AG20443 (cell line): Measurements from ENCODE around the gene ASB13.

Source experiments
- DNase-seq: peaks from one replicate; pipeline ENCODE4 v3.0.0; 2012; ENCODE audit warnings: low spot score, mixed read lengths

Gene ASB13, protein sequence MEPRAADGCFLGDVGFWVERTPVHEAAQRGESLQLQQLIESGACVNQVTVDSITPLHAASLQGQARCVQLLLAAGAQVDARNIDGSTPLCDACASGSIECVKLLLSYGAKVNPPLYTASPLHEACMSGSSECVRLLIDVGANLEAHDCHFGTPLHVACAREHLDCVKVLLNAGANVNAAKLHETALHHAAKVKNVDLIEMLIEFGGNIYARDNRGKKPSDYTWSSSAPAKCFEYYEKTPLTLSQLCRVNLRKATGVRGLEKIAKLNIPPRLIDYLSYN

DNA sequence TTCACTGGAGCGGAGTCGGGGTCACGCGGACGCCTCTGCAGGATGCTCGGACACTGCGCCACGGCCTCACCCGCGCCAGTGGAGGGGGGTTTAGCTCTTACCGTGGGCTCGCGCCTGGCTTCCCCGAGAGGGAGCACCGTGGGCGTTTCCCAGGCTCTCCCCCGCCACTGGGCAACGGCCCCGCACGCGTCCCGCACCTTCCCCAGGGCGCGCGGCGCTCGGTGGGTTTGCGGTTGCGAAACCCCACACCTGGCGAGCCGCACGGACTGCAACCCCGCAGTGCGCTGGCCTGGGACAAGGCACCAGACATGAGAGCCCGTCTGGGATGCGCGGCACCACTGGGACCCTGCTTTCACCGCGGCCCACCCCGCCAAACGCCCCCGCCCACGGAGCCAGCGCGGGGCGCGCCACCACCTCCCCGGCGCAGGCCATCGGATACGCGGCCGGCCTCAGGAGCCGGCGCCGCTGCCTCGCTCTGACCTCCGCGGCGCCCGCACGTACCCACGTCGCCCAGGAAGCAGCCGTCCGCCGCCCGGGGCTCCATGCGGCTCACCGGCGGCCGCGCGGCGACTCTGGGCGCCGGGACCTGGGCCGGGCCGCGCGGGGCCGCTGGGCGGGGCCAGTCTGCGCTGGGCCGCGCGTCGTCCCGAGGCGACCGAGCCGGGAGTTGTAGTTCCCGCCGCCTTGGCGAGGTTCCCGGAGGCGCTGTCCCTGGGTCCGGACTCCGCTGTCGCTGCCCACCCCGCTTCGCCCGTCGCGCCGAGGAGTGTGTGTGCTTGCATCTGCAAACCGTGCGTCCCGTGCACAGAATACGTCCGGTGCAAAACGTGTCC, at the start of gene ASB13:
Gene ASB13, minus strand, starts transcription at position 588 of the 833 bp plus-strand sequence. Its CDS starts 44 bp downstream, at position 544.
- DNase-seq = peak; percentile 92

DNA sequence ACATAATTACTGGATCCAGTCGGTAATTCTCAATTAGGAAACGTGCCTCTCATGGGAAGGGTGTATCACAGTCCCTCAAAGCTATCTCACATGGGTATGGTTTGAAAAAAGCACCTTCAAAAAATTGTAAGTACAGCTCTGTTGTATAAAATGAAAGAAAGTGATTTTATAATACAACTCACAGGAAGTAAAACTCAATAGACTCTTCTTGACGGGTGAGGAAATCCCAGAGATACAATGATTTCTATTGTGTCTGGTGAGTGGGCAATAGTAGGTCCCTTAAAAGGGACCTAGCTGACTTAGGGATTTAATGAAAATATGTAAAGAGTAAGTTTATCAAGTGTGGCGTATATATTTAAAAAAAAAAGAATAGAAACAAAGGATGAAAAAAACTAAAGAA, 45.2 kb upstream of the ASB13 start:
- no peak for DNase-seq

DNA sequence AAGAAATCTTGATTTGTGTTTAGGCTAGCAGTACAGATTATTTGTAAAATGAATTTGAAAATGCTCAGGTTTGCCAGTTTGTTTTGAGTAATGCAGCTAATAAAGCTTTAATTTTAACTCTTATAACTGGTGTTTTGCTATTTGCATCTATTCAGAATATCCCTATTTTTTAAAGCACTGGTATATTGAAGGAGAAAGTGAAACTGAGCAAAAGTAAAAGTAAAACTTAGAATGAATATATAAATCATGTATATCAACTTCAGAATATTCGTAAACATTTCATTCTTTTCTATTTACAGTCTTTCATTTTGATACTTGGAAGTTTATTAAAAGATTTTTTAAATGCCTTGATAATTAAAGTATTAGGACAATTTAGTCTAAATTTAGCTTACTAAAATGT, 44.5 kb upstream of the ASB13 start:
- no peak for DNase-seq

DNA sequence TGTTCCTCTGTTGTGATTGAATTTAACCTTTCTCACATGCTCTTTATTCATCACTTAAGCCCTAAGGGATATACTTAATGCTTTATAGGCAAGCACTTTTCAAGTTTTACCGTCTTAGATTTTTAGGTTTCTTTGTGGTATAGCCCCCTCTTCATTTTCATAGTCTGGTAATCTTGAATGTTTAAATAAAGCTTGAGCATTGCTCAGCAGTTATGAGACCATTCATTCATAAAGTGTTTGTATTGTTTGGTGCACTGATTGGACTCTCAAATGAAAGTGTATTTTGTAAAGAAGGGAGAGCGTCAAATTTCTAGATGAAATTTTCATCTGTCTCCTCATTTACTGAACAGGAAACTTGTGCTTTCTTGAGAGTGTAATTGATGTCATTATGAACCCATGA, 43.5 kb upstream of the ASB13 start:
- DNase-seq = no peak

DNA sequence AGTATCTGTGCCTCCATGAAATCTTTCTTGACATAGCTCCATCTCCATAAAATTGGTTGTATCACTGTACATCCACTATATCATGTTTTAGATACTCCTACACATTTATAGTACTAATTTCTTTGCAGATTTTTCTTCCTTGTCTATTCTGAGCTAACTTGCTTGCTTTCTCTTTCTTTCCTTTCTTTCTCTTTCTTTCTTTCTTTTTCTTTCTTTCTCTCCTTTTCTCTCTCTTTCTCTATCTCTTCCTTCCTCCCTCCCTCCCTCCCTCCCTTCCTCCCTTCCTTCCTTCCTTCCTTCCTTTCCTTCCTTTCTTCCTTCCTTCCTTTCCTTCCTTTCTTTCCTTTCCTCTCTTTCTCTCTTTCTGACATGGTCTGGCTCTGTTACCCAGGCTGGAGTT, 42.0 kb upstream of the ASB13 start:
- DNase-seq = no peak

DNA sequence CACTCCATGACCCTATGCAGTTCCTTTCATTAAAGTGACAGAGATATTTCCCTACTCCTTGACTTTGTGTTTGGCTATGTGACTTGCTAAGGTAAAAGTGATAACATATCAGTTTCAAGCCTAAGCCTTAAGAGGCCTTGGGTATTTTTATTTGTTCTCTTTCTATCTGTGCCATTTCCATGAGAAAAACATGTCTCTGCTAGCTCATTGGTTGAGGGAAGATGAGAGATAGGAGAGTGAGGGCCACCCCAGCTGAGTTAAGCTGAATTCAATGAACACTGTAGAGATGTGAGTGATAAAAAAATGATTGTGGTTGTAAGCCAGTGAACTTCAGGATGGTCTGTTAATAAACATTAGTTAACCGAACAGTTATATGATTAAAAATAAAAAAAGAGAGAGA, 31.7 kb upstream of the ASB13 start:
- DNase-seq = no peak

DNA sequence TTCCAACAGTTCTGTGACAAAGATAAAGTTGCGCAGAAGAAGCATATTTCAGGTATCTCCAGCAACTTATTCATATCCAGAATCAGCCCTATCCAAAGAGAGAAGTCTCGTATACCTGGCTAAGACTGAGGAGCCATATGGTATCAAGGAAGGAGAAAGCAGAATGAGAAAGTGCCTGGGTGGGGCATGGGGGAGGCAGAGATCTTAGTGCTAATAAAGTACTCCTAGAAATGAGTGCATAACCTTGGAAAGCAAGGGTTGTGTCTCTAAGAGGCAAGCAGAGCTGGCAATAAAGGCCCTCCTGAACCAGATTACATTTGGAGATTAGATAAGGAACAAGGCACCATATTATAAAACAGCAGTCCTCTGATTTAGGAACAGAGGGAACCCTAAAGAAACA, 30.9 kb upstream of the ASB13 start:
- DNase-seq = no peak

DNA sequence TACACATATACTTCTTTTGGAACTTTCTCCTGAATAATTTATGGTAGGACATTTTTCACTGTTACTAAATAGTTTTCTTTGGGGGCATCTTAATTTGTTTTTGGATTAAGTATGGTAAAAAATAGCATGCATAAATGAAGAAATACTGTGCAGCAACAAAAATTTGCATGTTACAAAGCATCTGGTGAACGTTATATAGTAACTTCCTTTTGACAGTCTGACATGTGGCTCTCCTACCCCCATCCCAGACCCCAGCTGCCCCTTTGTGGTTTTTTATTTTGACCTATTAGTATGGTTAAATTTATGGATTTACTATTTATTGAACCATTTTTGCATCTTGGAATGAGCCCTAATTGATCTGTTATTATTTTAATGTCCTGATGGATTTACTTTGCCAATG, 28.2 kb upstream of the ASB13 start:
- no peak for DNase-seq

DNA sequence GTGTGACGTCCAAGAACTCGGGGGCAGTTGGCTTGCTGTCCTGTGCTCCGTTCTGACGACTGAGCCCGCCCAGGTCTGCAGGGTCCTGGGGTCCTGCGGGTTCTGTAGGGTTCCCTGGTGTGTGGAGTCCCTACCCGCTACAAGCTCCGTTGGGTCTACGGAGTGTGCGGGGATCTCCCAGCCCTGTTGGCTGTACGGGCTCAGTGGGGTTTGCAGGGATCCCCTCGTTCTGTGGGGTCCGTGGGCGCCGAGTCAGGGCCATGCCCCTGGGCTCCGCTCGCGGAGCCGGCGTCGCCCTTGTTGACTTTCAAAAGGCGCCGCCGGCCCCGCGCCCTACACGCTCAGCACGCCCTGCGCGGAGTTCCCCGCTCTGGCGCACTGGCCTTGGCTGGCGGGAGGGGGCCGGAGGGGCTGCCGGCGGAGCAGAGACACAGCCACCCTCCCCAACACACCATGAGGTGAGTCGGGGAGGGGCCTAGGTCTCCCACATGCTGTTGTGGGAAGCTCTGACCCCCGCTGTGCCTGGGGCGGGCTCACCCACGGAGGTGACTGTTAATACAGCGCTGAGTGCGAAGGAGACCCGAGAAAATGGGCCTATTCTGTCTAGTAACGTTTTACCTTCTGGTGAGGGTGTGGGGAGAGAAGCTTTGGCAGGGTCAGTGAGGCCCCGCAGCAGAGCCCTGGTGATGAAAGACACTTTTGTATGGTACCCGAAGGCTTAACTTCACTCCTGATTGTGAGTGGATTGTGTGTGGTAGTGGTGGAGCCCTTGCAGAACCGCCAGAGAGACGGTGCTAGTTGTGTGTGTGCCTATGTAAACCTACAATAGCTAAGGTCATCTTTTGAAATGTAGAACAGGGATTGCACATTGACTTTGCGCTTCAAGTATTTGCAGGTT, 26.3 kb upstream of the ASB13 start:
- DNase-seq = peak; percentile 52

DNA sequence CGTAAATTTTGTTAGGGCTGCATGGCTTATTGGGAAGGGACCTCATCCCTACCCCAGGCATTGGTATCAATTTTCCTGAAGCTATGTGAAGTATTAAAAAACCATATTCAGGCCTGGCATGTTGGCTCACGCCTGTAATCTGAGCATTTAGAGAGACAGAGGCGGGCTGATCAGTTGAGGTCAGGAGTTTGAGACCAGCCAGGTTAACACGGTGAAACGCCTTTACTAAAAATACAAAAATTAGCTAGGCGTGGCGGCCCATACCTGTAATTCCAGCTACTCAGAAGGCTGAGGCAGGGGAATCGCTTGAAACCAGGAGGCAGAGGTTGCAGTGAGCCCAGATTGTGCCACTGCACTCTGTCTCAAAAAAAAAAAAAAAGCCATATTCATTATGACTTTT, 25.4 kb upstream of the ASB13 start:
- DNase-seq = no peak

DNA sequence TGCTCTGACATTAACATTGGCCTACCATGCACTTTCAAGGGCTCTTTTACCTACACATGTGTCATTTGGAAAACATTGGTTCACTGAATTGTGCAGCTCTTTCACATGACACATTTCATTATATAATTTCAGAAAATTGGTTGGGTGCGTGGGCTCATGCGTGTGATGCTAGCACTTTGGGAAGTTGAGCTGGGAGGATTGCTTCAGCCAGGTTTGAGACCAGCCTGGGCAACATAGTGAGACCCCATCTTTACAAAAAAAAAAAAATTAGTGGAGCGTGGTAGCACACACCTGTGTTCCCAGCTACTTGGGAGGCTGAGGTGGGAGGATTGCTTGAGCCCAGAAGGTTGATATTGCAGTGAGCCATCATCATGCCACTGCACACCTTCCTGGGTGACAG, 22.2 kb upstream of the ASB13 start:
- no peak for DNase-seq

DNA sequence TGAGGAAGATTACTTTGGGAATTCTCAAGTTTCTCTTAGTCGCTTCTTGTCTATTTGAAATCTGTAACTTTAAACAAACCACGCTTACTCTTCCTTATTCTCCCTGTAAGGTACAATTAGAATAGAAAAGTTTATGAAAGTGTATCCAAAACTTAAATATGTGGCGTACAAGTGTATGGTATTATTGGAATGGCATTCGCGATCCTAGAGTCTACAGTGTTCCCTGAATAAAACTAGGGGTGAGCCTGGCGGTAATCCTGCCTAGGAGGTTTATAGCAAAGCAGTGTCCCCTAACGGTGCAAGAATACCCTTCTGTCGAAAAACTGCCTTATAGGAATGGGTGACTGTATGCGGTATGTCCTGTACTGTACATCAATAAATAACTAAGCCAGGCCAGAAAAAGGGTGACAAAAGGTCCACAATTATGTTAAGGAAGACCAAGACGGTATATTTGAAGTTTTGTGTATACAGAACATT, 19.4 kb upstream of the ASB13 start:
- DNase-seq = no peak

DNA sequence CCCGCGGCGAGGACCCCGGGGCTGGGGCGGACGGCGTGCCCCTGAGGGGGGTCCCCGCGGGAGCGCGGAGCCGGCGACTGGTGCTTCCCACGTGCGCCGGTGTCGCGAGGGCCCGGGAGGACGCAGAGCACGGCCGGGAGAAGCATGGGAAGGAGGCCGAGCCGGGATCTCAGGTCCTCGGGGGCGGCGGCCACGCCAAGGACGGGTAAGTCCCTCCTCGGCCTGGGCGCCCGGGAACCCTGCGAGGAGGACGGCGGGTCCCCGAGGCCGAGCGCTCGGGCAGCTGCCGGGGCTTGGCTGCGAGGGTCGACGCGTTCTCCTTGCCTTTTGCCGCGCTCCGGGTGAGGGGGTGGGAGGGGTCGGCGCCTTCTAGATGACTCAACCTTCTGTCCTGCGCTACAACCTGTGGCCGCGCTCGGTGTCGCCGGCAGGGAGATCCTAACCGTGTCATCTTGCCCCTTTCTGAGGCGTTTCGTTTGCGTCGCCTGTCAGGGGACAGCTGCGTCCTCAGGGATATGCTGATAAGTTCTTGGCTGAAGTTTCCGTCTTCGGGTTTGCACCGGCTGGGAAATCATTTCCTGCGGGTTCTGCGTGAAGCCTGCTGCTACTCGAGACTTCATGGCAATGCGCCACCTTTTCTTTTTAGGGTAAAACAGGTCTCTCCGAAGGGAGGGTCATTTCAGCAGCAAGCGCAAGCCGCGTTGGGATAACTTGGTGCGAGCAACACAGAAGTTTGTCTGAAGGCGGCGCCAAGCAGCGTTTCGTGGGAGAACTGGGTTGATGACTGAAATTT, 18.8 kb upstream of the ASB13 start:
- peak; percentile 66 for DNase-seq

DNA sequence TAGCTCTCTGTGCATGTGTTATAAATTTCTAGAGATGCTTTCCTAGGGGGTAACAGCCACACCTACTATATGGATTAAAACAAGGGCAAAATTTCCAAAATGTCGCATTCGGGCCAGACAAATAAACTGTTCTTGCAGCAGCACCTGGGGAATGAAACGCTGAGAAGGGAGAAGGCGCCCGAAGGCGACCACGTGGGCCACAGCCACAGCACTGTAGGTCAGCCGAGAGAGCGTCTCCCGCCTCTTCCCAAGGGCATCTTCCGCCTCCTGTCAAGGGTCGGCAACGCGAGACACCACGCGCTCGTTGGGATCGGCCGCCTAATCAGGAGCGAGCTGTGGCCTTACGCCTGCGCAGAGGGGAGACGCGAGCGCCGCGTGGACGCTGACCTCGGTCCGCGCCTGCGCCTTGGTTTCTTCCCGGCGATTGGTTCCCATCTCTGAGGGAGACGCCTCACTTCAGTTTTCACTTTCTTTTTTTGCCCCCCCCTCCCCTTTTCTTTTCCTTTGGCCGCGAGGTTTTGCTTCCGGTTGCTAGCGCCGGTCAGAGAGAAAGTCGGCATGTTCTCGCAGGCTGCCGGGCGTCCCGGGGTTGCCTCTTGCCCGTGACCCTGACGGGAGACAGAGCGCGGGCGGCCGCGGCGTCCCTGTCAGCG, 18.0 kb upstream of the ASB13 start, which contains the start of gene TASOR2:
Gene TASOR2, plus strand, starts transcription at position 521 of the 653 bp plus-strand sequence. CDS start 35,805 bp downstream, outside the sequence.
- DNase-seq = peak; percentile 99

DNA sequence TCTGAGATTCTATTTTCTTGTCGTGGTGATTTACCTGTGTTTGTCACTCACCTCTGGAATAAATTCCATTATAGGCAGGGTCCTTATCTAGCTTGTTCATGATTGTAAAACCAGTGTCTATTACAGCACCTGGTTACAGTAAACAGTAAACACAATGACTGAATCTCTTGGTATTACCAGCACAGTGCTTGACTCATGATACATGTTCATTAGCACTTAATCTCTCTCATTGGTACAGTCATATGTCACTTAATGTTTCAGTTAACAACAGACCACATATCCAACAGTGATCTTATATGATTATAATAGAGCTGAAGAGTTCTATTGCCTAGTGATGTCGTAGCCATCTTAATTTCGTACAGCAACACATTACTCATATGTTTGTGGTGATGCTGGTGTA, 16.7 kb upstream of the ASB13 start:
- no peak for DNase-seq

DNA sequence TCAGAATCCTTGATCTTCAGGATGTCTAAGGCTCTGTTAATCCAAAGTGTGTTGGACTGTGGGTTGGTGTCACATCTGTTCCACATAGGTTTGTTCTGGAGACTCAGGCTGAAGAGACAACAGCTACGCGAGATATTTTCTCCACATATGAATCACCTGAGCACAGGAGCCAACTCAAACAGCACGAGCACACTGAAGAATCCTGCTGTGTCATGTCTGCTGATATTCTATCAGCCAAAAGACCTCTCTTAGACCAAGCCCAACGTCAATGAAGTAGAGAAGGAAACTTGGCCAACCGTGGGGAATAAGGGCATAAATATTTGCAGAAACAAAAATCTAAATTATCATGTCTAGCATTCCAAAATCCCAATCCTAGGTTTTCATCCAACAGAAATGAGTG, 15.5 kb upstream of the ASB13 start:
- DNase-seq = no peak

DNA sequence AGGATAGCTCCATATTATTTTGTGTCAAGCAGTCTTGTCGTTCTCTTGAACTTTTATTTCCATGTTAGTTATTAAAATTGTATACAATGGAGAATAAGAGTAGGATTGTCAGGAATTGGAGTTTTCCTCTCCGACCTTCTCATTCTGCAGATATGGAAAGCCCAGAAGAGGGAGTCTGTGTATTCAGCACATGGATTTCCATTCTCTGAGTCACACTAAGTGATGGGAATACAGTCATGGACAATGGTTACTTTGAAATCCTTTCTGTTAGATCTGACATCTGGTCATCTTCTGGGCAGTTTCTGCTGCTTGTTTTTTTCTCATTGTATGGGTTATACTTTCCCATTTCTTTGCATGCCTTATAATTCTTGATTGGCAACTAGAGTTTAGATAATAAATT, 13.2 kb upstream of the ASB13 start:
- DNase-seq = peak; percentile 41

DNA sequence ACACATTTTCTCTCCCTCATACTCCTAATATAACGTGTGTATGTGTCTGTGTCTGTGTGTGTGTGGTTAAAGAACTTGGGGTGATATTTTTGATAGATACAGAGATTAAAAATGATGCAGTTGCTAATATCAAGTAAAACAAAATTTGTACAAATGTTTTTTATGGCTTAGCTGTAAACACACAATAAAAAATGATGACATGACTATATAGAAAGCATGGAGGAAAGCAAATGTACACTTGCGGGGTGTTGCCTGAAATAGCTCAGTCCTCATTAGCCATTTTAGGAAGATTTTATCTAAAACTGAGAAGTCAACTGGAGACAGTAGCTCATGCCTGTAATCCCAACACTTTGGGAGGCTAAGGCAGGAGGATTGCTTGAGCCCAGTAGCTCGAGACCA, 12.6 kb upstream of the ASB13 start:
- DNase-seq = no peak

DNA sequence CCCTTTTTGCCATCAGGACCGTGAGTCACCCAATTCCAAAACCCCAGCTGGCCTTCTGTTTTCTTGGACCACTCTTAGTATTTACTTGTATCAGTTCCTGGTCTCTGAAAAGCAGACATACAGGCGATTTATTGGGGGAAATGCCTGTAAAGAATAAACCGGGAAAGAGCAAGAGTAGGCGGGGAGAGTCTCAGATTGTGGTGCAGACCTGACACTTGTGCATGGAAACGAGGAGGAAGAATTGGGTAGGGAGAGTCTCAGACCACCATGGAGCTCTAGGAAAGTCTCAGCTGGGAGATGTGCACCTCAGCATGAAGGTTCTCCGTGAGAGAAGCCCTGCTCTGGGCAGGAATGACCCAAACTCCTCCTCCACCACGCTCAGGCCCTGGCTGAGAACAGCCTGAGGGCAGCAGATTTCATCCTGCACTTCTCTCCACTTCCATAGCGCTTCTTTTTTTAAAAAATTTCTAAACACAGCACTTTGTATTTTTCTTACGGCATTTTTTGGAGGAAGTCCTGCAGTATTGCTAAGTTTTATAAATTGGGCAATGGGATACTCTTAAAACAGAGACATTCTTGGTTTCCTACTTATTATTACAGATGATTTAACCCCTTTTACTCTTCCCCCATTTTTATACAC, 12.1 kb upstream of the ASB13 start:
- DNase-seq = no peak

DNA sequence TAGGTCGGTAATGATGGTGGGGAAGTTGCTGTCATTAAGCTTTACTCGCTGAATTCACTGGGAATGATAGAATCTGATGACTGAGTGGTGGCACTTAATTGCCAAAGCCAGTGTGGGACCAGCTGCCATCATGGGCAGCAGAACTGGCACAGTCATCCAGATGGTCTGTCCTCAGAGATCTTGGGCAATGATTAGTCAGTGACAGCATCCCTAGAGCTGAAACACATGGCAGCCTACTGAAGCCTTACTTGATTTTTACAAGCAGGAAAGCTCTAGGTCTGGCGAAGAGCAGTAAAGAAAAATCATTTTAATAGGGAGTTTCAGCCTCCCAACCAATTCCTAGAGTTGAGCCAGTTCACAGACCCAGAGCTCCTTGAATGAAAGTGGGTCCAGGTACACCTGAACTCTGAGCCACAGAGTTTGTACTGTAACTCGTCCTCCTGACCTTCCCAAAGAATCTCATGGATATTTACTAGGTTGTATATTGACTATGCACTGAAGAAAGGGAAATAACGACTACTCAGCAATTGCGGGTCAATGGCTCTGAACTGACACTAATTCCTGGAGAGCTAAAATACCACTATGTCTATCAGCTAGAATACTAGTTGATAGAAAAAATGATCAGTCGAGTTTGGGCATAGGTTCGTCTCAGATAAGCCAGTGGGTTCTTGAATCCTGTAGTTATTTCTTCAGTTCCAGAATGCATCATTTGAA, 4.4 kb upstream of the ASB13 start:
- no peak for DNase-seq
